Suprapubic skin (tissue), 3 donors: Measurements from ENCODE around the gene HCRTR2.

ENCODE experiments used
- POLR2A ChIP-seq, 2 donors: fragments of 450-650 bp; IDR thresholded peaks; one replicate each; pipeline ENCODE4 v1.6.1; 2017; ENCODE audit warnings: antibody characterized with exemption in 2 of 2, mild to moderate bottlenecking in 2 of 2, moderate library complexity in 2 of 2
- TF ChIP-seq, protein P1 (sequence below), 2 donors: fragments of 200-600 bp in 1 of 2; fragments of 450-650 bp in 1 of 2; sonication (generic) in 1 of 2; IDR thresholded peaks; one replicate each; pipeline ENCODE4 v1.5.1; 2016 to 2019; ENCODE audit warnings: antibody characterized with exemption in 2 of 2, mild to moderate bottlenecking in 1 of 2, moderate library complexity in 1 of 2

DNA sequence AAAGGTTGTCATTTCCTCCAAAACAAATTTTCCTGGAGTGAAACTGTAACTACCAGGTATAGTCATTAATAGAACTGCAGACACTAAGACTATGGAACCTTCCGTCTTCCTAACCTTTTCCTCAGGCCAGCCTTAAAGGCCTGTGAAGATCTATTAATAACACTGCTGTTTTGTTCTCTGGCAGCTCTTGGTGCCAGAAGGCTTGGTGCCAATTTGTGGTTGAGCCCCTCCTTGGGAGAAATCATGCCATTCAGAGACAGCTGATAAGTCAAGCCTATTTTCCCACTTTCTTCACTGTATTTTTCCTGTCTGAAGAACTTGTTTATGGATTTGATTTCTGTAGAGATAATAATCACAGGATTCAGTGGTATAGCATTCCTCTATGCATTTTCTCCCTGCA, 64.8 kb downstream of the HCRTR2 start:
- TF ChIP-seq POLR2A (IDR thresholded peaks at IDR 0.05), result no peak
- TF ChIP-seq, protein P1, sequence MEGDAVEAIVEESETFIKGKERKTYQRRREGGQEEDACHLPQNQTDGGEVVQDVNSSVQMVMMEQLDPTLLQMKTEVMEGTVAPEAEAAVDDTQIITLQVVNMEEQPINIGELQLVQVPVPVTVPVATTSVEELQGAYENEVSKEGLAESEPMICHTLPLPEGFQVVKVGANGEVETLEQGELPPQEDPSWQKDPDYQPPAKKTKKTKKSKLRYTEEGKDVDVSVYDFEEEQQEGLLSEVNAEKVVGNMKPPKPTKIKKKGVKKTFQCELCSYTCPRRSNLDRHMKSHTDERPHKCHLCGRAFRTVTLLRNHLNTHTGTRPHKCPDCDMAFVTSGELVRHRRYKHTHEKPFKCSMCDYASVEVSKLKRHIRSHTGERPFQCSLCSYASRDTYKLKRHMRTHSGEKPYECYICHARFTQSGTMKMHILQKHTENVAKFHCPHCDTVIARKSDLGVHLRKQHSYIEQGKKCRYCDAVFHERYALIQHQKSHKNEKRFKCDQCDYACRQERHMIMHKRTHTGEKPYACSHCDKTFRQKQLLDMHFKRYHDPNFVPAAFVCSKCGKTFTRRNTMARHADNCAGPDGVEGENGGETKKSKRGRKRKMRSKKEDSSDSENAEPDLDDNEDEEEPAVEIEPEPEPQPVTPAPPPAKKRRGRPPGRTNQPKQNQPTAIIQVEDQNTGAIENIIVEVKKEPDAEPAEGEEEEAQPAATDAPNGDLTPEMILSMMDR (IDR thresholded peaks at IDR 0.05), result no peak
